GM19351 (cell line): ENCODE data around the gene COL4A1.

ENCODE experiments used
- ATAC-seq: cut with Tn5 transposase; IDR thresholded peaks from one replicate; pipeline ENCODE4 v1.9.1; 2021; ENCODE audit warnings: mild to moderate bottlenecking, moderate library complexity; ENCODE audit not compliant: unreplicated experiment

The COL4A1 gene

DNA sequence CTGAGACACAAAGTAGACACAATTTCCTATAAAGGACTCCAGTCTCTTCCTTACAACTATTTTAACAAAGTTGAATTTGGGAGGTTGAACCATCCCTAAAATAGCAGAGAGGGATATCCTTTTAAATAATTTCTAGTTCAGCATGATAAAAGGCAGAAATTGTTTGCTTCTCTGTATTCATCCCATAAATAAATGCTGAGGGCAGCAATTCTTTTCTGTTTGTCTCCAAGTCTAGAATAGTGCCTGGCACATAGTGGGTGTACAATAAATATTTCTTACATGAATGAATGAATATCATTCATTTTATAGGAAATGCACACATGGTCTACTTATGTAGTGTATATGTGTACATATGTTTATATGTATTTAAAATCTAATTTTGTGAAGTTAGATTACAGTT is 12.3 kb downstream of the COL4A1 start:
- no peak for ATAC-seq

DNA sequence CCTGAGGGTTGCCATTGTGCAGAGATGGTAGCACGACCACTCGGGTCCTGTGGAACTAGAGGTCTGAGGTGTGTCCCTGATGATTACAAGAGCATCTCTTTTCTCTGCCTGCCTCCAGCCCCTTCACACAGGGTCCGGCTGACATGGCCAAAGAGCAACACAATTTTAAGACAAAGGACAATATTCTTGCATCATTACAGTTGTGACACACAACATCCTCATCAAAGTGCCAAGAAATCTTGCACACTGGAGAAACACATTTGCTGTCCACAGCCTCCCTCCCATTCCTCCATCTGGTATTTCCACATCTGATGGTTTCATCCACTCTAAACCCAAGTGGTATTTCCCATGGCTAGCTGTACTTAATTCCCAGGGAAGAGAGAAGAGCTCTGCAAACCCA is 12.8 kb downstream of the COL4A1 start:
- ATAC-seq, result no peak

DNA sequence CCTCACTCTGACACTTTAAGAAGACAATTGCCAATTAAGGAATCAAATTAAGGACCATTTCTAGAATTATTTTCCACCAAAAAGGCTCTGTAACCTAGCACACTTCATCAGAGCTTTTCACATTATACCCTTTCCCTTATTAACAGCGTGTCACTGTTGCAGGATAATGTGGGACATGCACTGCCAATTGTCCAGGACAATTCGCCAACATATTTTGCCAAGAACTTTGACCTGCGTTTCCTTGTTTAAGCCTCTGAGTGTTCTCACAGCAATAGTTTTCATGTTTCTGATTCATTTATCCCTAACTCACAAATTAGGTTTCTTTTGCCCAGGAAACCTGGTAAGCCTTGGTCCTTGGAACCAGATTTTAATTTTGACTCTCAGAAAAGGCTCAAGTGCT is 13.3 kb downstream of the COL4A1 start:
- ATAC-seq, result no peak

DNA sequence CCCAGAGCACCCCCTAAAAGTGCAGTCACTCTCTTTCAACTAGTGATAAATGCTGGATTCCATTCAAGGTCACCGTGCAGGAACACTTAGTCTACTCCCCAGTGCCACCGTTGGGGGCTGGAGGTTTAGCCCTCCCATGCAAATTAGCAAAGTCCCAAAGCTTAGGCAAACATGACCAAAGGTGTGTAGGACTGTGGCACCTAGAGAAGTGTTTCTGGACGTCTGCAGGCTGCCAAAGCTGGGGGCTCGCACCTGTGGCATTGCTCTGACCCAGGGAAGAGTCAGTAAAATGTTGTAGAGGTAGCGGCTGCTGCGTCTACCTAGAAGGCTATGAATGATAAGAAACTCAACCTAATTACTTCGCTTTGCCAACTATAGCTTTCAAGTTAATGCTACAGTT is 13.9 kb downstream of the COL4A1 start:
- ATAC-seq, result no peak

DNA sequence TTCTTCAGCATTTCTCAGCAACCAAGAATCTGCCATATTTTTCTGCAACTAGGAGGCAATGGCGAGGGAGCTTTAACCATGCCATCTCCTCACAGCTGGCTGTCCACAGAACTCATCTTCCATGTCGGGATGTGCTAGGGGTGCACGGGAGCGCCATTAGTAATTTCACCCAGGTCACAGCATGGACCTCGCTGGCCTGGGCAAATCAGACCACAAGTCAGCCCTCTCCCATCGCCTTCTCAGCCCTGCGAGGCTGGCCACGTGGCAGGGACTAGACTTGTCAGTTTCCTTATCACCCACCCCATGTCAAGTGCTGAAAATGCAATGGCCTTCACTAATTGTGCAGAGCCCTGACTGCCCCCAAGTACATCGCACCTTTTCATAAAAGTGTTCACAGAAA is 15.7 kb downstream of the COL4A1 start:
- no peak for ATAC-seq

DNA sequence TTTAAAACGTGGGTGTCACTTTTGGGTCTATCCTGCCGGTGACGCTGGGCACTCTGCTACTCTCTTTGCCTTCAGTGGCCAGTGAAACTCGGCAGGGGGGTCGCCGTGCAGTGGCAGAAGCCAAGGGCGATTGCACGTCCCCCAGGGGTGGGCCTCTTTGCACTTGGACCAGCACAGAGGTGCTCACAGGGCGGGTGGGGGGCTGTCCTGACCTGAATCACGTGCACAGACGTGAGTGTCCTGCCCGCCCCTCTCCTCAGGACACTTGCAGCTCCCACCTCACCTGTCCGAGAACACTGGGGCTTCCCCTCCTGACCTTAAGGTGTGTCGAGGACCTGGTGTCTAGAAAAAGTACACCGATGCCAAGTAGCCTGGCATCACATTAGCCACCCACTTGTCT is 16.1 kb downstream of the COL4A1 start:
- ATAC-seq, result no peak

DNA sequence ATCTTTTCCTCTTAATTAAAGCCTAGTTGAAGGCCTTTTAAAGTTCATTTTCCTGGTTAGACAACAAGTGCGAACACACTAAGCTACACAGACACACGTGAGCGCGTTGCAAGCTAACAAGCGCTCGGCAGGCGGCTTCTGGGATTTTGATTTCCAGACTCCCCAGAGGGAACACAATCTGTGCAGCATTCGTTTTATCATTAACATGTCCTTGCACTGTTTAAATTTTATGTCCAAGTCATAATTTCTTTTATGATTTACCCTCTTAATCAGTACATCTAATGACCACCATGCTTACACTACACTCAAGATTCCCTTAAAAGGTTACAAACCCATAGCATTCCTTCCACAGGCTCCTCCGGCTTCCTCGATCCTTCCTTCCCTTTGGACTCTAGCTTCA is 16.8 kb downstream of the COL4A1 start:
- no peak for ATAC-seq

DNA sequence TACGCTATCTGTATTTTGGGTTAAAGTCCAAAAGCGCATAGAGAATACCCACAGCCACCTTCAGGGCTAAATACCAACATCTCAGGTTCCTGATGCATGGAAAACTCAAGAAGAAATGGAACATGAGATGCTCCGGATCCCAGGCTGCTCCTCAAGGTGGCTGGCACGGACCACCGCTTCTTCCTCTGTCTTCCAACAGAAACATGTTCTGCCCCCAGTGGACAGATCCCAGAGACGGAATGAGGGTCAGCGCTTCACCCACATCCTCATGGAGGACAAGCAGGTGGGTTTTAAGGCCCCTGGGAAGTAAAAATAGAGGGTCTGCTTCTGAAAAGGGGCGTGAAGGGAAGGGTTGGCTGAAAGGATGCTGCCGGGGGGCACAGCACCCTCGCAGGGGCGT is 17.3 kb downstream of the COL4A1 start:
- ATAC-seq, result no peak

DNA sequence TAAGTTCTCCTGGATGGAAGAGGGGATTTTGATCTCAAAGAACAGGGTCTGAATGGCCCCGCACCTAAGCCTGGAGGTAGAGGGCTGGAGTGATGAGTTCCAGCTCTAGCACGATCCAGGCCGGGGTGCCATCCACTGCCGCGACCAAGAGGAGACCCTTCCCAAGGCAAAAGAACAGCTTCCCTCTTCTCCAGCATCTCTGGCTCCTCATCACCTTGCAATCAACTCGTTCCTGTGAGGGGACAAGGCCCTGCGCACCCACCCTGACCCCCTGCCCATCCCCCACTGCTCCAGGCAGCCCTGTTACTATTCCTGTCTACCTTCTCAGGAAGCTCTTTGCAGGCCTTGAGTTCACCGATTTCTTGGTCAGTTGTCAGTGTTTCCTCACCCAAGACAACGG is 17.8 kb downstream of the COL4A1 start:
- ATAC-seq, result no peak

DNA sequence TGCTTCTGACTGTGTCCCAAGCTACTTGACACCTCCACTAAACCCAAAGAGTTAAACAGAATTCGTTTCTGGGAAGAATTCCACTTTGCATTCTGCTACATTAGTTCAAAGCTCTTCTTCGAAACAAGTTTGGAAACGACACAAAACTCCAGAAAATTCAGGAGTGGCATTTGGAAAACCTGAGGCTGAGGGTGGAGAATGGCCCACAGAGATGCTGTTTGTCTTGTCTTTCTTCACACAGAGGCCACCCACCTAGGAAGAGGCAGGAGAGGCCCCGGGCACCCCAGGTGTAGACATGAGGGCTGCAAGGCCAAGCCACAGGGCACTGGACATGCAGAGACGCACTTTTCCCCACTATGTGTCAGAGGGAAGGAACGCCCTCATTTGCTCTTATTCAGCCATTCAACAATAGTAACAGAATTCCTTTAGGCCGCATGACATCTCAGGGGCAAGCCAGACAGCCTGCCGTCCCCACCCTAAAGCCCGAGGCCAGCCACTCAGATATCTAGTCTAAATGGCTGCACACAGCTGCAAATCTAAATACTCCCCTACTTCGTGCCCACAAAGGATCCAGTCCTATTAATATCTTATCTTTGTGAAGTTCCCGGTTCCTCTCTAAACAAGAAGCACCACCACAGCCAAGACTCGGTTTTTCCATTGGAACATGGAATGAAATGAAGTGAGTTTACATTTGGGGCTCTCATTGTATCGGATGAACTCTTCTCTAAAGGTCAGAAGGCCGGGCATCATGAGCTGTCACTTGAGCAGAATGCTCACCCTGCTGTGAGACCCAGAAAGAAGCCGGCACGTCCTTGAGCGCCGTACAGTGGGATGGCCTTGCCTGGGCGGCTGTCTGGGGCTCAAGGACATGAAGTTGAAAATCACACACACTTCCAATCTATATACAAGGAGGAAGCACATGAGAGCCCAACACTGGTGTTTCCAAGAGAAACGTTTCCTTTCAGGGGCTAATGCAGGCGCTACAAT is 19.8 kb downstream of the COL4A1 start:
- no peak for ATAC-seq

DNA sequence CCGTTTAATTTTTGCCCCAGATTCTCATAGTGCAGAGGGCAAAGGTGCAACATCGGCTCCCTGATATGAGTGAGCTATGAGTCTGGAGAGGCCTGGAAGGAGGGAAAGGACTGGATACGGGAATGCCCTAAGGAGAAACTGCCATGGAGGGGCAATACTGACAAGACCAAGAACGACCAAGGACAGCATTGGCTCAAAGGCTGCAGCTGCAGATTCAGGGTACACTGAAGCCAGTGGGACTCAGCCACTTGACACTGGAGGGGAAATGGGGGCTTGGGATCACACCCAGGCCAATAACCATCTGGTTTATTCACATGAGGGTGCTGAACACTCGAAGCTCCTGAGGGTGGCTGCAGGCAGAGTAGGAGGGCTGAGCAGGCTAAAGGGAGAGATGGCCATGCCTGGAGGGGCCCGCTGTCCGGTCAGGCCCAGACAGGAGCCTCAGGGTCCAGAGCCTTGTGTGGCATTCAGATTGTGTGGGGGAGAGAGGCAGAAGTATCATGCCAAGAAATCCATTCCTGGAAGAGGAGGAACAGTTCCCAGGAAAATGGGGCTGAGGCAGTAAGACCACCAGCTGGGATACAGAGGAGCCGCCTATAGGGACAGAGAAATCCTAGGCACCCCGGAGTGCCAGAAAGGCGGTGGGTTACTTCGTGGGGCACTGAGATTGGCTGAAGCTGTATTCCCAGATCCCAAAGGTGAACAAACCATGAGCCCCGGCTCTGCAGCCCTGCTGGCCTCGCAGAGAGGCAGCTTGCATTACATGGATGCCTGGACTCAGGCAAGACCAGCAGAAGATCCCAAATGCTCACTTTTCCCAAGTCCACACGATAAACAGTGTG is 20.7 kb downstream of the COL4A1 start:
- no peak for ATAC-seq

DNA sequence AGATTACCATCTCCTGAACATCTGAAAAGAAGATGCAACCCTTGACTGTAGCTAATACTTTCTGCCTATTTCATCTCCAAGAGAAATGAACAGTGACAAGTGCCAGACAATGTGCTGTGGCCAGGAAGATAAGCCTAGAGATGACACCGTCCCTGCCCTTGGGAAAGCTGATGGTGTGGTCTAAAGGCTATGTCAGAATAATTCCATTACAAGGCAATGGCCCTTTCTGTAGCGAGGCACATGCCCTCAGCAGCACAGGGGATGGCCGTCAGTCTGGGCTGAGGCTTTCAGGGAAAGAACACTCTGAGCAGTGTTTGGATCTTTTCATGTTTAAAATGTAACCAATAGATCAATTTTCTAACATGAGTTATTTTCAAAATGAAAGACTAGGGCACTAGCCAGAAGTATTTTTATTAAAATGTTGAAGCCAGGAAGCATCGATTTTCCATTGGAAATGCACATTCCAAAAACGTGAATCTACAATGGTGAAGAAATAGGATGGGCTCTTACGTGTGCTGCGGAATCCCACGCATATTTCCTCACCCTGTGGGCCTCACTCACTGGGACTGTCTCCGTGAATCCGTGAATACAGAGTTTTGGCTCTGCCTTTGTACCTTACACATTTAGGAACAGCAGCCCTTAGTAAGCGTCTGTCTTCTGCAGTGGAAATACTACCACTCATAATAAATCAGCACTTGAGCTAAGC is 22.0 kb downstream of the COL4A1 start:
- no peak for ATAC-seq

DNA sequence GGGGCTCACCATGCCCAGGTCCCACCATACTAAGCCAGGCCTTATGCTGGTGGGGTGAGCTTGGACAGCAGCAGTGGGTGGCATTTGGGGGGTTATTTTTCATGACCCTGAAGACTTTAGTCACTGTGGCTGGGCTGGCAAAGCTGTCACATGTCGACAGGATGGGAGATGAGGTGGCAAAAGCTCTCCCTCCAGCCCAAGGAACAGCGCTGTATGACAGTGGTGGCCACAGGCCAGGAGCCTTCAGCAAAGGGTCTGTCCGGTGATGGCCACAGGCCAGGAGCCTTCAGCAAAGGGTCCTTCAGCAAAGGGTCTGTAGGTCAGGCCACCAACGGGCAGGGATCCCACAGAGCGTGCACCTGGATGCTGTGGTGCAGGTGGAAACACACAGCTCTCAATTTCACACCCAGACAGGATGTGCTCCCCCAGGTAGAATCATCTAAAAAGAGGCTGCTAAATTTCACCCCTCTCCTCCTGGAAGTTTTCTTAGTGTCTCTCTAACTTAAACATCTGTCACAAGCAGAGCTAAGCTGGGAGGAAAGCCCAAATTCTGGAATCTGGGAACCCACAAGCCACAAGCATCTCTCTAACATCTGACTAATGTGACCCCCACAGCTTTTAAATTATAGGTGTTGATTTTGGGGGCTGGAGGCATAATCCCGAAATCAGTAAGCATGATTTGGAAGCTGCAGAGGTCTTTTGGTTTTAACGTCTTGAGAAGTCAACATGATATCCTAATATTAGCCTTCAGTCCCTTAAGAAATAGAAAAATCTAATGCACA is 23.0 kb downstream of the COL4A1 start:
- no peak for ATAC-seq

DNA sequence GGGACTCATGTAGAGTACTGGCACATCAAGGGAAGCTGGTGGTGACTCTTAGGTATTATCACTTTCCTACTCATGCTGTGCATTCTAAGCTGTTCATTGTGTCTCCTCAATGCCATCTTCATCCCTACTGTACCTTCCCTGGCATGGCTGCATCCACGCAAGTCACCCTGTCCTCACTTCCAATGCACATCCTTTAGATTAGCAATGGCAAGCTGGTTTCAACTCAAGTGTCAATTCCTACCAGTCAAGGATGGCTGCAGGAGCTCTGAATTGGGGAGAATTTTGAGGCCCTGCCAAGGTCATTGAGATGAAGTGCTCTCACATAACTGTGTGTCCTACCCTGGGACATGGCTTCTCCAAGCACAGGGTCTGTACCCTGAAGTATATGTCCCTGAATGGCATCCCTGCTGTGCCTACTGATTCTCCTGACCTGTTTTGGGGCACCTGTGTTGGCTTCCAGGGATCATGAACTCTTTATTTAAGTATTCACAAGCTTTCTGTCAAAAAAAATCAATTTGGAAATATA is 24.6 kb downstream of the COL4A1 start:
- ATAC-seq, result no peak

DNA sequence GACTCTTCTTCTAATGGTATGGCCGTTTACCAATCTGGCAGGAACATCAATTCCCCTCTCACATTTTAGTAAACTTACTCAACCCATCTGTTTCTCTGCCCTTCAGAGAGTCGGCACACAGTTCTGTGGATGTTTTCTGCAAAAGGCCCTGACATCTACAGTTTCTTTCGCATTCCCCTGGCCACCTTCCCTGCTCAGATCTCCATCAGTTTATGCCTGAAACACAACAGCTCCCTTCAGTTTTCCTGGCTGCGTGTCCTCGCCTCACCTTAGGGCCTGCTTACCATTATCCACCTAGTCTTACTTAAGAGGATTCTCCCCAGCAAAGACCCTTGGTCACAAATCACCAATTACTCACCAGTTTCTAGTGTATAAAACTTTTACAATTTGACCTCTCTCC is 25.2 kb downstream of the COL4A1 start:
- no peak for ATAC-seq

DNA sequence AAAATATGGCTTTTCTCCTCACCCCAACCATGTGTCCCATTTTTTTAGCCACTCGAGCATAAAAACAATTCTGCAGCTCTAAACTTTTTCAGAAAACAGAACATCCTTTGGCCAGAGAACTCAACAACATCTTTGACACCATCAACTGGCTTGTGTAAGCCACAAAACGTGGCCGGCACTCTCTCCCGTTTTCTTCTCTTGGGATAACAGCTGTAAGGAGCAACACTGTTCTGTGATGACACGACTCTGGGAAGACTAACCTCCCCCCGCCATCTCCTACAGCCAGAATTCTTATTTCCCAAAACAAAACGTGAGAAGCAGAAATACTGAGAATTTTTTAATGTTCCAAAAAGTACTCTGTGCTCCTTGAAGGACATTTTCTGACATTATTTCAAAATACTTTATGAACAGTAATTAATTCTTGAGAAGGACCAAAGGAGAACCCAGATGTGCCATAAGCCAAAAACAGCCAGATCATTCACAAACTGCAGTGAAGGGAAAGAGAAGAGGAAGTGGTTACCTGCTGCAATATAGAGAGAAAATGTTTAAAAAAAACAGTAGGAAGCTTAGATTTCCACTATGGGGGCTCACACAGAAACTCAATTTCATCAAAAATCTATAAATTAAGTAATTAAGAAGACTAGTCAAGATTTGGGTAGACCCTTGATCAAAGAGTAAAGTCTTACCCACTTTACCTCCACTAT is 25.8 kb downstream of the COL4A1 start:
- no peak for ATAC-seq

DNA sequence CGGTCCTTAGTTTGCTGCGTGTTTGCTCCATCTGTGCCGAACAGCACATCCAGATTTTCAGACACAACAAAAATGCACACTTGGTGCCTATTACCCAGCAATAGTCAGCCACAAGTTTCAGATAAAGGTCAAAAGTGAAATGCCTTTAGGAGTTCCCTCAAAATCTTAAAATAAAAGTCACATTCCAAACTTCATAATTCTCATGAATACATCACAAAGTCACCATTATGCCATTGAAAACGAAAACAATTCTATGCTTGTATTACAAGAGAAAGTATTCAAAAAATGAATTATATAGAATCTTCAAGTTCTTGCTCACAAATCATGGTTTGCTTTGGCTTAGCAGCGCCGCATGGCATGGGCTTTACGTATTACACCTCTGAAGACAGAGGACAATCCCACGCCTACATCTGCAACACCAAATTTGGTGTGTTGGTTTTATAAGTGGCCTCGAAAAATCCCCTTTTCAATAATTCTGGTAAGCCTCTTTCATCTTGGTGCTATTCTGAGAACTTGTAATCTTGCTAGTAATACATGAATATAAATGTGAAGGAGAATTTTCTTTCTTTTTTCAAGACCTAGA is 26.6 kb downstream of the COL4A1 start:
- peak; percentile 54 for ATAC-seq

DNA sequence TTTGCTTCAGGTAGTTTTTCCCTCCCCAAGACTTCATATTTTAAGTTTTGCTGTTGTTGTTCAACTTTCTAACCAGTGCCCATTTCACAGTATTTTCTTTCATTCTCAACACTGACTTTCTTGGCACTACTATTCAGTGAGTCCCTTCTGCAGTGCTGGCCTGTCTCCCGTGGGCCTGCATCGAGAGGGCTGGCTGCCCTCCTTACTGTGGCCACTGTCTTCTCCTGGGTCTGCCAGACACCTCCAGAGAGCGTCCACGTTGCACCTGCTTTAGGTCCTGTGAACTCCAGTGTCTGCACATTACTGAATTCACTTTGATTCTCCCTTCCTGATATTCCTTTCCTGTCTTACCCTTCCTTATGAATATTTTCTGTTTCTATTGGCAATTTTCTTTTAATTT is 27.3 kb downstream of the COL4A1 start:
- ATAC-seq, result no peak

DNA sequence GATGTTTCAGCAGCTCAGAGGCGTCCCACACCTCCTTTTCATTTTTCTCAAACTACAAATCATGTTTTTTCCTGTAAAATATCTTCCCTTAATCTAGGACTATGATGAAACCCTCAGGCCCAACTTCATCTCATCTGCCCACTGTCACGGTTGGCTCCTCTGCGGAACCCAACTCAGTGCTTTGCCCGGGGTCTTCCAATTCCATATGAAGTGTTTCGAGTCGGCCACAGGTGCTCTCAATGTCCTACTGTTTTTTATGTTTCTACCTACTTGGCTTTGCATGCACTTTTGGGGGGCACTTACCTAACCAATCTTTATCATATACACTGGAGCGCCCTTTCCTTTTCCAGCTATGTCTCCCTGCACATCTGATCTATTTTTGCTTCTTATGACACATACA is 28.1 kb downstream of the COL4A1 start:
- ATAC-seq, result no peak
